GM12801 (cell line): ENCODE measurements around the gene KIF6.

ENCODE experiments used
- CTCF ChIP-seq: IDR thresholded peaks from one replicate; pipeline ENCODE4 v1.5.1; 2011; ENCODE audit warnings: control low read depth; ENCODE audit not compliant: insufficient read length; ENCODE audit errors: extremely low read depth

The KIF6 gene

GRCh38 chr6:39669973-39670342 is 55.2 kb downstream of the KIF6 start:
- TF ChIP-seq CTCF, result no peak

GRCh38 chr6:39669207-39669972 is 55.8 kb downstream of the KIF6 start:
- TF ChIP-seq CTCF, result no peak

GRCh38 chr6:39666706-39667489 is 58.3 kb downstream of the KIF6 start:
- no peak for TF ChIP-seq CTCF

GRCh38 chr6:39665861-39666260 is 59.3 kb downstream of the KIF6 start:
- no peak for TF ChIP-seq CTCF

- TF ChIP-seq CTCF, result no peak
Observed at GRCh38 chr6:39664173-39664572, 61.0 kb downstream of the KIF6 start.

- TF ChIP-seq CTCF, result no peak
Observed at GRCh38 chr6:39657355-39658135, 67.7 kb downstream of the KIF6 start.

GRCh38 chr6:39654121-39654520 is 71.1 kb downstream of the KIF6 start:
- TF ChIP-seq CTCF, result no peak
